Lower leg skin (tissue), 3 donors: ENCODE measurements around the gene ERN1.

ENCODE experiments used
- CTCF ChIP-seq, 3 donors: fragments of 450-650 bp; IDR thresholded peaks; one replicate each; pipeline ENCODE4 v1.5.1; 2016; ENCODE audit warnings: antibody characterized with exemption in 3 of 3, mild to moderate bottlenecking in 3 of 3, moderate library complexity in 2 of 3
- POLR2A ChIP-seq, 2 donors: fragments of 450-650 bp; IDR thresholded peaks; one replicate each; pipeline ENCODE4 v1.6.1; 2016 to 2017; ENCODE audit warnings: antibody characterized with exemption in 2 of 2, mild to moderate bottlenecking in 1 of 2, moderate library complexity in 1 of 2

GRCh38 chr17:64066716-64067115 is 63.2 kb downstream of the ERN1 start:
- TF ChIP-seq CTCF (IDR thresholded peaks at IDR 0.05) (no peak), POLR2A (IDR thresholded peaks at IDR 0.05) (no peak)
